ENCODE results near the gene NOPCHAP1.
"Not testable (repeated sequence)": the region's sequence is repeated elsewhere in the genome, so short reads cannot be mapped to it uniquely, and the experiment has no call there.

Gene NOPCHAP1

DNA sequence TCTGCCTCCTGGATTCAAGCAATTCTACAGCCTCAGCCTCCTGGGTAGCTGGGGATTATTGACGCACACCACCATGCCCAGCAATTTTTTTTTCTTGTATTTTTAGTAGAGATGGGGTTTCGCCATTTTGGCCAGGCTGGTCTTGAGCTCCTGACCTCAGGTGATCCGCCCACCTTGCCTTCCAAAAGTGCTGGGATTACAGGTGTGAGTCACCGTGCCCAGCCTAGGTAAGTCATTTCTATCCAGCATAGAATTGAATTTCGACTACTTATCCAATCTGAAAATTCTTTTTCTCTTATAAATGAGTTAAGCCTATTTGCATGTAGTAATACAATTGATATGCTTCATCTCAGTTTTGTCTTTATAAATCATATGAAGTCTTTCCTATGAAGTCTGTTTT lies 12.9 kb upstream of the NOPCHAP1 start:
- peaks cover 4% of the 10 kb centered on the region for H3K4me1 ChIP-seq (ENCODE audit: insufficient read depth, low read length)
- H2AFZ ChIP-seq (ENCODE audit: low read depth, low read length): no peak overlapping the region
- H3K9me3 ChIP-seq (ENCODE audit: low read length): no peaks in the 10 kb centered on the region
- no peak overlapping the region for H3K4me3 ChIP-seq (ENCODE audit: low read length)
- no peaks in the 10 kb centered on the region for H3K36me3 ChIP-seq (ENCODE audit: insufficient read depth, low read length)
- no peaks in the 10 kb centered on the region for H3K27me3 ChIP-seq (ENCODE audit: insufficient read depth, low read length)

DNA sequence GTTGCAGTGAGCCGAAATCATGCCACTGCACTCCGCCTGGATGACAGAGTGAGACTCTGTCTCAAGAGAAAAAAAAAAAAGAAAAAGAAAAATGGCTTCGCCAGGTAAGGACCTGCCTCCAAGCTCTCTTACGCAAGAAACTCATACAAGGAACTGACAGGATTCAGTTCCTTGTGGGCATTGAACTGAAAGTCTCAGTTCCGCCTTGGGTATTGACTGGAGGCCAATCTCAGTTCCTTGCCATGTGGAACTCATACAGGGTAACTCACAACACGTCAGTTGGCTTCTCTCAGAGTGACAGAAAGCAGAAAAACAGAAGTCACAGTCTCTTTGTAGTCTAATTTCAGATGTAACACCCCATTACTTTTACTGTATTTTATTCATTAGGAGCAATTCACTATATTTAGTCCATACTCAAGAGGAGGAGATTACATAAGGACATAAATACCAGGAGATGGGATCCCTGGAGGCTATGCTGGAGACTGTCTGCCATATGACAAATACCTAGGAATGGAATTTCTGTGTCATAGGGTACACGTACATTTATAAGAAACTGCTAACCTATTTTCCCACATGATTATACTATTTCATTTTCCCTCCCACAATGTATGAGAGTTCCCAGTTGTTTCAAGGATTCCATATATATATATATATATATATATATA lies 11.4 kb upstream of the NOPCHAP1 start:
- peaks cover 4% of the 10 kb centered on the region for H3K4me1 ChIP-seq (ENCODE audit: insufficient read depth, low read length)
- H3K9me3 ChIP-seq (ENCODE audit: low read length): no peaks in the 10 kb centered on the region
- no peaks in the 10 kb centered on the region for H3K27me3 ChIP-seq (ENCODE audit: insufficient read depth, low read length)
- no peak overlapping the region for H2AFZ ChIP-seq (ENCODE audit: low read depth, low read length)
- H3K36me3 ChIP-seq (ENCODE audit: insufficient read depth, low read length): no peaks in the 10 kb centered on the region
- no peak overlapping the region for H3K4me3 ChIP-seq (ENCODE audit: low read length)

DNA sequence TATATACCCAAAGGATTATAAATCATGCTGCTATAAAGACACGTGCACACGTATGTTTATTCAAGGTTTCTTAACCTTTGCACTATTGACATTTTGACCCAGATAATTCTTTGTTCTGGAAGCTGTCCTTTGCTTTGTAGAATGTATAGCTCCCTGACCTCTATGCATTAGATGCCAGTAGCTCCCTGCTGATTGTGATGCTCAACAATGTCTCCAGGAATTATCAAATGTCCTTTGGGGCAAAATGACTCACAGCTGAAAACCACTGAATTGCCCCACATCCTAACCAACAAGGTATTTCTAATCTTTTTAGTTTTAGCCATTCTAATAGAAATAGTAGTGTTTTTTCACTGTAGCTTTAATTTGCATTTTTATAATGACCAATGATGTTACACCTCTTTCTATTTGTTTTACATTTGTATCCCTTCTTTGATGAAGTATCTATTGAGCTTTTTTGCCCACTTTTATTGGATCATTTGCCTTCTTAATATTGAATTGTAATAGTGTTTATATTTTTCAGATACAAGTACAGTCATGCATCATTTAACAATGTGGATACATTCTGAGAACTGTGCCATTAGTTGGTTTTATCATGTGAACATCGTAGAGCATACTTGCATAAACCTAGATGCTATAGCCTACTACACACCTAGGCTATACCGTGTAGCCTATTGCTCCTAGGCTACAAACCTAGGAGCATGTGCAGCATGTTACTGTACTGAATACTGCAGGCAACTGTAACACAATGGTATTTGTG lies 10.4 kb upstream of the NOPCHAP1 start:
- Histone ChIP-seq H3K27me3 (ENCODE audit: insufficient read depth, low read length) (no peaks in the 10 kb centered on the region), H3K9me3 (ENCODE audit: low read length) (no peaks in the 10 kb centered on the region), H3K36me3 (ENCODE audit: insufficient read depth, low read length) (no peaks in the 10 kb centered on the region), H2AFZ (ENCODE audit: low read depth, low read length) (no peak overlapping the region), H3K4me1 (ENCODE audit: insufficient read depth, low read length) (peaks cover 4% of the 10 kb centered on the region), H3K4me3 (ENCODE audit: low read length) (no peak overlapping the region)

DNA sequence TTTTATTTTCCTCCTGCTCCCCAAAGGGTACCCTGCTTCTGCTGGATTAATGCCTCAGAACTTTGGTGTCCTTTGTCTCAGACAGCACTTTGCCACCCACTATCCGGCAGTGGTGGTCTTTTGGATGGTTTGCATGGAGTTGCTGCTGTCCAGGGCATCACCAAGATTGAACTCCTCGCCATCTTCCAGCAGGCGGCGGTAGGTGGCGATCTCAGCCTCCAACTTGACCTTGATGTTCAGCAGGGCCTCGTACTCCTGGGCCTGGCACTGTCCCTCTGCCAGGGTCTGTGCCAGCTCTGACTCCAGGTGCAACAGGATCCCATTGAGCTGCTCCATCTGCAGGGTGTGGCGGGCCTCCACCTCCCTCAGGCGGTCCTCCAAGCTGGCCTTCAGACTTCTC lies 9.4 kb upstream of the NOPCHAP1 start:
- no peaks in the 10 kb centered on the region for H3K27me3 ChIP-seq (ENCODE audit: insufficient read depth, low read length)
- H2AFZ ChIP-seq (ENCODE audit: low read depth, low read length): no peak overlapping the region
- H3K9me3 ChIP-seq (ENCODE audit: low read length): no peaks in the 10 kb centered on the region
- no peak overlapping the region for H3K4me3 ChIP-seq (ENCODE audit: low read length)
- no peaks in the 10 kb centered on the region for H3K36me3 ChIP-seq (ENCODE audit: insufficient read depth, low read length)
- peaks cover 4% of the 10 kb centered on the region for H3K4me1 ChIP-seq (ENCODE audit: insufficient read depth, low read length)

DNA sequence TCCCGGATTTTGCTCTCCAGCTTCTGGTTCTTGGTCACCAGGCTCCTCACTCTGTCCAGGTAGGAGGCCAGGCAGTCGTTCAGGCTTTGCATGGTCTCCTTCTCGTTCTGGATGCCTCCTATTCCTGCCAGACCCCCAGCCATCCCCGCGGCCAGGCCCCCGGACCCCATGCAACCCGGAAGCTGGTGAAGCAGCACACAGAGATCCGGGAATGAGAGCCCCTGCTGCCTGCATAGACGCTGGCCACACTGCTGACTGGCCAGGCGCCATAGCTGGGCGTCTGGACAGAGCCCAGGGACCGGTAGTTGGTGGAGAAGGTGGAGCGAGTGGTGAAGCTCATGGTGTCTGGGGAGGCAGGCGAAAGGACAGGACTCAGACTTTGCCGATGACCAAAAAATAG lies 8.4 kb upstream of the NOPCHAP1 start:
- H3K9me3 ChIP-seq (ENCODE audit: low read length); H3K36me3 ChIP-seq (ENCODE audit: insufficient read depth, low read length); H3K4me3 ChIP-seq (ENCODE audit: low read length); H2AFZ ChIP-seq (ENCODE audit: low read depth, low read length); H3K27me3 ChIP-seq (ENCODE audit: insufficient read depth, low read length); H3K4me1 ChIP-seq (ENCODE audit: insufficient read depth, low read length): not testable (repeated sequence)

DNA sequence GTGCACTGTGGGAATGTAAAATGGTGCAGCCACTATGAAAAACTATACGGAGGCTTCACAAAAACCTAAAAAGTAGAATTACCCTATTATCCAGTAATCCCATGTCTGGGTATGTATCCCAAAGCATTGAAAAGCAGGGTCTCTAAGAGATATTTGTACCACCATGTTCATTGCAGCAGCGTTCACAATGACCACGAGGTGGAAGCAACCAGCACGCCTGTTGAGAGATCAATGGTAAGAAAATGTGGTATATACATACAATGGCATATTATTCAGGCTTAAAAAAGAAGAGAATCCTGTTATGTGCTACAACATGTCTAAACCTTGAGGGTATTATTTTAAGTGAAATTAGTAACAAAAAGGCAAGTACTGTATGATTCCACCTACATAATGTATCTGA lies 910 bp upstream of the NOPCHAP1 start:
- Histone ChIP-seq H3K9me3 (ENCODE audit: low read length) (peaks cover 8% of the 10 kb centered on the region), H3K4me3 (ENCODE audit: low read length) (no peak overlapping the region), H3K36me3 (ENCODE audit: insufficient read depth, low read length) (peaks cover 21% of the 10 kb centered on the region), H2AFZ (ENCODE audit: low read depth, low read length) (peak overlapping the region; percentile 80), H3K4me1 (ENCODE audit: insufficient read depth, low read length) (peaks cover 14% of the 10 kb centered on the region), H3K27me3 (ENCODE audit: insufficient read depth, low read length) (no peaks in the 10 kb centered on the region)

DNA sequence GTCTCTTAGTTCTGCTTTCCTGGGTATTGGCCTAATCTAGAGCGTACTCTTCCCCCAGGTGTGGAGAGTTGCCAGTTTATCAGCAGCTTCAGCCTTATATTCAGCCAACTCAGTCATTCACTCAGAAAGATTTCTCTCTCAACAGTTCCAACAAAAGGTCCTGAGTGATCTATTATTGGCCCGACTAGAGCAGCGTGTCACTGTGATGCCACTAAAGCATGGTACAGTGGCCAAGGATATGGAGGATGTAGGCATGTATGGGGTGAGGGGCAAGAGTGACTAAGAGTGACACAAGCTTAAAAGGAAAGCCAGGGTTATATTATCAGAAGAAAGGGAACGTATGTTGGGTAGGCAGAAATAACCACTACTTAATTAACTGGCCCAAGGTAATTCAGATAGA lies 4.8 kb downstream of the NOPCHAP1 start:
- Histone ChIP-seq H3K4me3 (ENCODE audit: low read length) (no peak overlapping the region), H3K27me3 (ENCODE audit: insufficient read depth, low read length) (no peaks in the 10 kb centered on the region), H2AFZ (ENCODE audit: low read depth, low read length) (no peak overlapping the region), H3K9me3 (ENCODE audit: low read length) (peaks cover 8% of the 10 kb centered on the region), H3K4me1 (ENCODE audit: insufficient read depth, low read length) (peaks cover 14% of the 10 kb centered on the region), H3K36me3 (ENCODE audit: insufficient read depth, low read length) (peaks cover 77% of the 10 kb centered on the region)

DNA sequence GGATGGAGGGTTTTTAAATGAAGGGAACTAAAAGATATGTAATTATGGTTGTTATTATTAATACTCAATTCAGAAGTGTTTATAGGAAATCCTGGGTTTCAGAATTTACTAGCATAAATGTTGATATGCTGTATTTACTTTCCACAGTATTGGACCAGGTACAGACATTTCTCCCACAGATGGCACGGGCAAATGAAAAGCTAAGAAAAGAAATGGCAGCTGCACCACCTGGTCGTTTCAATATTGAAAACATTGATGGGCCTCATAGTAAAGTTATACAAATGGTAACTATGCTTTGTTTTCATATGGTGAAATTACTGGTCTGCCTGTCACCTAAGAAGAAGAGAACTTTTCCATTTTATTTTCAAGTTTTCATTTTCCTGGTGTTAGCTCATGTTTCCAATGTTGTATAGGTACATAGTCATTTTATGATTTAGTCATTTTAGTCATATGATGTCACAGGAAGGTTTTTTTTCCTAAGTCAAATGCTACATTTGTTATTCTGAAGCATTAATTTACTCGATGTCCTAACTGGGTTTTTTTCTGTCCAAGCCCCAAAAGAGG lies 5.5 kb downstream of the NOPCHAP1 start:
- peaks cover 84% of the 10 kb centered on the region for H3K36me3 ChIP-seq (ENCODE audit: insufficient read depth, low read length)
- H2AFZ ChIP-seq (ENCODE audit: low read depth, low read length): no peak overlapping the region
- peaks cover 13% of the 10 kb centered on the region for H3K9me3 ChIP-seq (ENCODE audit: low read length)
- H3K4me3 ChIP-seq (ENCODE audit: low read length): no peak overlapping the region
- H3K4me1 ChIP-seq (ENCODE audit: insufficient read depth, low read length): peaks cover 14% of the 10 kb centered on the region
- H3K27me3 ChIP-seq (ENCODE audit: insufficient read depth, low read length): no peaks in the 10 kb centered on the region

DNA sequence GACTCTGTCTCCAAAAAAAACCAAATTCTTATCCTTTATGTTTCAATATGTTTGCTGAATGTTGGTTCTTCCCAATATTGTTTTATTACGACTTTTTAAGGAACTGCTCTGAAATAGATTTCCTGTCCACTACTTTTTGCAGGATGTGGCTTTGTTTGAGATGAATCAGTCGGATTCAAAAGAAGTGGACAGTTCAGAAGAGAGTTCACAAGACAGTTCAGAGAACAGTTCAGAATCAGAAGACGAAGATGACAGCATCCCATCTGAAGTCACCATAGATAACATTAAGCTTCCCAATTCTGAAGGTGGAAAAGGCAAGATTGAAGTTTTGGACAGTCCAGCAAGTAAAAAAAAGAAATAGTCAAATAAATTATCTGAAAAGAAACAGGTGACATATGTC lies 8.2 kb downstream of the NOPCHAP1 start:
- peaks cover 8% of the 10 kb centered on the region for H3K9me3 ChIP-seq (ENCODE audit: low read length)
- H3K4me3 ChIP-seq (ENCODE audit: low read length): no peak overlapping the region
- H3K36me3 ChIP-seq (ENCODE audit: insufficient read depth, low read length): peaks cover 97% of the 10 kb centered on the region
- H3K4me1 ChIP-seq (ENCODE audit: insufficient read depth, low read length): no peaks in the 10 kb centered on the region
- H2AFZ ChIP-seq (ENCODE audit: low read depth, low read length): no peak overlapping the region
- H3K27me3 ChIP-seq (ENCODE audit: insufficient read depth, low read length): no peaks in the 10 kb centered on the region

DNA sequence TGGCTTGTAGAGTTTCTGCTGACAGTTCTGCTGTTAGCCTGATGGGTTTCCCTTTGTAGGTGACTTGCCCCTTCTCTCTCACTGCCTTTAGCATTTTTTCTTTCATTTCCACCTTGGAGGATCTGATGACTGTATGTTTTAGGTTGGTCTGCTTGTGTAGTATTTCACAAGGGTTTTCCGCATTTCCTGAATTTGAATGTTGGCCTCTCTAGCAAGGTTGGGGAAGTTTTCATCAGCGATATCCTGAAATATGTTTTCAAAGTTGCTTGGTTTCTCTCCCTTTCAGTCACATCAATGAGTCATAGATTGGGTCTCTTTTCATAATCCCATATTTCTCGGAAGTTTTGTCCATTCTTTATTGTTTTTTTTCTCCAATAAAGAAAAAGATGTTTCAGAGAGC lies 11.4 kb downstream of the NOPCHAP1 start:
- Histone ChIP-seq H3K27me3 (ENCODE audit: insufficient read depth, low read length) (no peaks in the 10 kb centered on the region), H3K4me3 (ENCODE audit: low read length) (no peak overlapping the region), H3K9me3 (ENCODE audit: low read length) (peaks cover 5% of the 10 kb centered on the region), H3K36me3 (ENCODE audit: insufficient read depth, low read length) (peaks cover 94% of the 10 kb centered on the region), H3K4me1 (ENCODE audit: insufficient read depth, low read length) (no peaks in the 10 kb centered on the region), H2AFZ (ENCODE audit: low read depth, low read length) (no peak overlapping the region)

DNA sequence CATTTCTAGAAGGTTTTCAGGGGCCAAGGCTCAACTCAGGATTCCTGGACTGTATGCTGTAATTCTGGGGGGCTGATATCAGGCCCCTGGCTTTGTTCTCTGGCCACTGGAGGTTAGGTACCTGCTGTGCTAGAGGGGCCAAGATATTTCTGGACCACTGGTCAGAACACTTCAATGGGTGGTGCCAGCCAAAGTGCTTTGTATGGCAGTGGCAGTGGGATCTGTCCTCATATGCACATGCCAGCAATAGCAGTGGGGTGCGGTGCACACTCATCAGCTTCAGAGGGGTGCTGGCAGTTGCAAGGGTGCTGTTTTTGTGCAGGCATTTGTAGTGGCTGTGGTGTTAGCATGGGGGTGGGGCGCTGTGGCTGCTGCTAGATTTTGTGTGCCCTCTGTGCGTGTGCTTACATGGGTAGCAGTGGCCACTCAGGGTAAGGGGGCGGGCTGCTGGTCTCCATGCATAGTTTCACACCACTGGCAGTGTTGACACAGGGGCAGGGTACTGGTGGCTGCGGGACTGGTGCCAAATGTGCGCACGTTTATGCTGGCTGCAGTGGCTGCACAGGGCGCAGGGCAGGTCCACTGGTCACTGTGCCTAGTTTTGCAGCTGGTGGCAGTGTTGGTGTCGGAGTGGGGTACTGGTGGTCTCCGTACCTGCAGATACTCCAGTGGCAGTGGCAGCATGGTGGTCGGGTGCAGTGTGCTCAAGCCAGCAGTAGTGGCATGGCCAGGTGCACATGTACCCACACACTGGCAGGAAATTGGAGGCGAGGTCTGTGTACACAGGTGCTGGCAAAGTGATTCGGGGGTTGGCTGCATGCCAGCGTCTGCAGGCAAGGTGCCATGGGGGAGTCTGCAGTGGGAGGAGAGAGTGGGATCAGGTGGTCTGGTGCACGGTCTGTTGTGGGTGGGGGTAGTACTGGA lies 12.6 kb downstream of the NOPCHAP1 start:
- Histone ChIP-seq H2AFZ (ENCODE audit: low read depth, low read length) (no peak overlapping the region), H3K36me3 (ENCODE audit: insufficient read depth, low read length) (peaks cover 94% of the 10 kb centered on the region), H3K4me1 (ENCODE audit: insufficient read depth, low read length) (no peaks in the 10 kb centered on the region), H3K9me3 (ENCODE audit: low read length) (peaks cover 8% of the 10 kb centered on the region), H3K4me3 (ENCODE audit: low read length) (no peak overlapping the region), H3K27me3 (ENCODE audit: insufficient read depth, low read length) (no peaks in the 10 kb centered on the region)

DNA sequence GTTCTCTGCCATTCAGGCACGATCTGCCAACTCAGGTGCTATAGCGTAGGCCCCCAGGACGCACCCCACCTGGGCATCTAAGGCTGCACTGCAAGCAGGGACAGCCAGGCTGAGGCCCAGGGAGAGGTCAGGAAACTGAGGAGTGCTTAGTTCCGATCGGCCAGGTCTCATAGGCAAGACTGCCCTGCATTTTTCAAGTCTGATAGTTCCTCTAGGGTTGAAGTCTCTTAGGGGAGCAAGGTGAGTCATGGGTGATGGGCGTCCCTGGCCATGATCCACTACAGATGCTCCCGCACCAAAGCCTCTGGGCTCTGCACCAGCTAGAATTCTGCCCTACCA lies 13.2 kb downstream of the NOPCHAP1 start:
- Histone ChIP-seq H3K4me3 (ENCODE audit: low read length) (no peak overlapping the region), H3K36me3 (ENCODE audit: insufficient read depth, low read length) (peaks cover 92% of the 10 kb centered on the region), H3K27me3 (ENCODE audit: insufficient read depth, low read length) (no peaks in the 10 kb centered on the region)

DNA sequence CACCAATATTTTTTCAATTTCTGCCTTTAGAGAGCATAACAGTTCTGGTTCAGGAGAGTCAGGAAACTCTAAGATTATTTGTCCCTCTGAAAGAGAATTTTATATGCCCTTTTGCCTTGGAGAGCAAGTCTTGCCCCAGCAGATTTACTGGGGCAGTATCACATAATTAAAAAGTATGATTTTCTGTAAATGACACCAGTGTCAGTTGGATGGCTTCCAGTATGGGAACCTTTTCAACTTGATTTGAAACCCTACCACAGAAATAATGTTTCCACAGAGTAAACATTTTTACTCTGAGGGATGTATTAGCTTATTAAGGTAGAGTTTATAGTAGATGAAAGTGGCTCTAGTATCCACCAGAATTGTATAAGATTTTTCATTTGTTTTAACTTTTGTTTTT lies 15.4 kb downstream of the NOPCHAP1 start:
- H3K36me3 ChIP-seq (ENCODE audit: insufficient read depth, low read length): peaks cover 79% of the 10 kb centered on the region
- H3K27me3 ChIP-seq (ENCODE audit: insufficient read depth, low read length): no peaks in the 10 kb centered on the region

More for the DNA sequence above, 13.2 kb downstream of the NOPCHAP1 start:
- Histone ChIP-seq H3K9me3 (ENCODE audit: low read length) (peaks cover 8% of the 10 kb centered on the region), H3K4me1 (ENCODE audit: insufficient read depth, low read length) (no peaks in the 10 kb centered on the region), H2AFZ (ENCODE audit: low read depth, low read length) (no peak overlapping the region)

More for the DNA sequence above, 15.4 kb downstream of the NOPCHAP1 start:
- H3K4me3 ChIP-seq (ENCODE audit: low read length): no peak overlapping the region
- H2AFZ ChIP-seq (ENCODE audit: low read depth, low read length): no peak overlapping the region
- H3K4me1 ChIP-seq (ENCODE audit: insufficient read depth, low read length): peaks cover 3% of the 10 kb centered on the region
- H3K9me3 ChIP-seq (ENCODE audit: low read length): peaks cover 3% of the 10 kb centered on the region
